Adrenal gland (tissue), 5 donors: Measurements from ENCODE around the gene GDF11.

Experiments used
- POLR2A ChIP-seq, 2 donors: fragments of 450-650 bp; IDR thresholded peaks; one replicate each; pipeline ENCODE4 v1.6.1; 2017; ENCODE audit warnings: antibody characterized with exemption in 2 of 2, mild to moderate bottlenecking in 2 of 2, moderate library complexity in 1 of 2
- TF ChIP-seq, protein P1 (sequence below), 6 experiments: fragments of 450-650 bp in 4 of 6; fragments of 200-600 bp in 2 of 6; sonication (generic) in 1 of 6; IDR thresholded peaks; 1 replicate in 5 of 6; 2 replicates in 1 of 6; pipeline versions ENCODE4 v1.5.1 to v1.8.0; 2016 to 2021; ENCODE audit warnings: antibody characterized with exemption in 6 of 6, mild to moderate bottlenecking in 2 of 6, moderate library complexity in 1 of 6
- donor health status: DM: no; HTN: no; CAD: no.

DNA sequence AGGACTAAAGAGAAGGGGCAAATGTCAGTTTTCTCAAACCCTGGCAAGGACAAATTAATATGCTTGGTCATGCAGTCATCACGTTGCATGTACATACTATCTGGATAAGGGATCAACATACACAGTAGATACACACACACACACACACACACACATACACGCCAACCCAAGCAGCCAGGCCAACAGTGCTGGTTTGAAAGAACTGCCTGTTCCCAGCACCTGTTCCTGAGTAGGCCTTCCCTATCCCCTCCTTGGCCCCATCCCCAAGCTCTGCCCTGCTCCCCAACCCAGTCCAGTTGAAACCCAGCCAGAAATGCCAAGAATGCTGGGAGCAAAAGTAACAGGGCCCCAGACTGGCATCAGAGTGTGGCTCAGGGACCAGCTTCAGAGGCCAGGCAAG lies 39.6 kb upstream of the GDF11 start:
- TF ChIP-seq, protein P1, sequence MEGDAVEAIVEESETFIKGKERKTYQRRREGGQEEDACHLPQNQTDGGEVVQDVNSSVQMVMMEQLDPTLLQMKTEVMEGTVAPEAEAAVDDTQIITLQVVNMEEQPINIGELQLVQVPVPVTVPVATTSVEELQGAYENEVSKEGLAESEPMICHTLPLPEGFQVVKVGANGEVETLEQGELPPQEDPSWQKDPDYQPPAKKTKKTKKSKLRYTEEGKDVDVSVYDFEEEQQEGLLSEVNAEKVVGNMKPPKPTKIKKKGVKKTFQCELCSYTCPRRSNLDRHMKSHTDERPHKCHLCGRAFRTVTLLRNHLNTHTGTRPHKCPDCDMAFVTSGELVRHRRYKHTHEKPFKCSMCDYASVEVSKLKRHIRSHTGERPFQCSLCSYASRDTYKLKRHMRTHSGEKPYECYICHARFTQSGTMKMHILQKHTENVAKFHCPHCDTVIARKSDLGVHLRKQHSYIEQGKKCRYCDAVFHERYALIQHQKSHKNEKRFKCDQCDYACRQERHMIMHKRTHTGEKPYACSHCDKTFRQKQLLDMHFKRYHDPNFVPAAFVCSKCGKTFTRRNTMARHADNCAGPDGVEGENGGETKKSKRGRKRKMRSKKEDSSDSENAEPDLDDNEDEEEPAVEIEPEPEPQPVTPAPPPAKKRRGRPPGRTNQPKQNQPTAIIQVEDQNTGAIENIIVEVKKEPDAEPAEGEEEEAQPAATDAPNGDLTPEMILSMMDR (IDR thresholded peaks at IDR 0.05), result no peak
- no peak for TF ChIP-seq POLR2A (IDR thresholded peaks at IDR 0.05)
